ENCODE results near the gene TMEM273.

DNA sequence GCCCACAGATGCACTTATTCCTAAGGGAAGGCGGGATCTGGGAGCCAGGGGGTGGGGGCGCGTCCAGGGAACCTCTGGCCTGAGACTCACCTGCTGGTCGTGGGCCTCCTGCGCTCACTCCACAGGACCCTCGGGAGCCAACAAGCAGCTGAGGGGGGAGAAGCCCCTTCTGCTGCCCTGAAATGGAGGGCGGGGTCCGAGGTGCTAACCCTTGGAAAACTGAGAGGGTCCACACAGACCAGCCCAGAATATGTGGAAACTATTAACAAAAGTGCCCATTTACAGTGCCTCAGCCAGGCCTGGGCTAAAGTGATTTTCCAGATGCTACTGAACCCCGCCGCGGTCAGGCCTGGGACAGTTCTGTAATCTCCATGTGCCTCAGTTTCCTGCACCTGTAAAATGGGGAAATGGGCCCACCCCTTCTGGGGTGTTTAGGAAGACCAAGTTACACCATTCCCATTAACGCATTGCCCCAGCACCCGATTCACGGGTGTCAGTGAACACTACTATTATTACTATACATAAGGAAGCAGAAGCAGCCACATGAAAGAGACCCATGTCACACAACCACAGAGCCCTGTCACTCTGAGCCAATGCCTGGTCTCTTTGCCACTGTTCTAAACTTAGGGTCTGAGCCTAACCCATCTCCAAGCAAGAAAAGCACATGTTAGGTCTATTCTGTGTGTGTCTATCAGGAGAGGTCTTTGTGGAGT is 72.2 kb downstream of the TMEM273 start:
- TF ChIP-seq CTCF (IDR thresholded peaks at IDR 0.05 in 2 of 3, conservative IDR thresholded peaks at IDR 0.05 in 1 of 3; ENCODE audit: borderline replicate concordance in 1 of 3, insufficient read depth in 1 of 3, low read depth in 2 of 3, low read length in 2 of 3), result no peak
- TF ChIP-seq POLR2A (IDR thresholded peaks at IDR 0.05; ENCODE audit: borderline replicate concordance, extremely low read depth, insufficient read depth, insufficient read length), result no peak
